H9 (cell line): Measurements from ENCODE around the gene ATG7. TPM values are rescaled to one million over a fixed set of nuclear protein-coding genes. Genes with fewer than 3 reads are reported as not detected.
A peak's percentile ranks its signal among the peaks of the same experiment; 100 is the strongest.

ENCODE experiments used
- DNase-seq: peaks from one replicate; pipeline ENCODE4 v3.0.0-alpha.2; 2017
- H2AFZ ChIP-seq: one replicate; pipeline ENCODE4 v1.6.1; 2013; ENCODE audit warnings: mild to moderate bottlenecking, low read length, control low read depth, moderate library complexity
- H2AK5ac ChIP-seq: 2 replicates; pipeline ENCODE4 v1.6.1; 2013; ENCODE audit warnings: low read length, control low read depth, mixed read lengths; ENCODE audit not compliant: insufficient read length
- H2BK120ac ChIP-seq: one replicate; pipeline ENCODE4 v1.6.1; 2013; ENCODE audit warnings: low read depth, mild to moderate bottlenecking, low read length, control low read depth, inconsistent platforms; ENCODE audit not compliant: poor library complexity, severe bottlenecking
- H2BK12ac ChIP-seq: 2 replicates; pipeline ENCODE4 v1.6.1; 2013; ENCODE audit warnings: low read length, control low read depth, mixed read lengths, low read depth; ENCODE audit not compliant: insufficient read length
- H2BK15ac ChIP-seq: 2 replicates; pipeline ENCODE4 v1.6.1; 2013; ENCODE audit warnings: low read depth, low read length, control low read depth
- H2BK20ac ChIP-seq: one replicate; pipeline ENCODE4 v1.6.1; 2013; ENCODE audit warnings: low read depth, mild to moderate bottlenecking, low read length, control low read depth, inconsistent platforms; ENCODE audit not compliant: poor library complexity, severe bottlenecking
- H2BK5ac ChIP-seq: 2 replicates; pipeline ENCODE4 v1.6.1; 2013; ENCODE audit warnings: low read length, control low read depth, mixed read lengths; ENCODE audit not compliant: insufficient read length
- H3K14ac ChIP-seq: 2 replicates; pipeline ENCODE4 v1.6.1; 2013; ENCODE audit warnings: low read length, control low read depth; ENCODE audit not compliant: insufficient read depth
- H3K18ac ChIP-seq: 2 replicates; pipeline ENCODE4 v1.6.1; 2013; ENCODE audit warnings: low read depth, mild to moderate bottlenecking, mixed read lengths, low read length, control low read depth; ENCODE audit not compliant: insufficient read length
- H3K23ac ChIP-seq: 2 replicates; pipeline ENCODE4 v1.6.1; 2013; ENCODE audit warnings: low read length, control low read depth, mixed read lengths, low read depth; ENCODE audit not compliant: insufficient read length
- H3K23me2 ChIP-seq: 2 replicates; pipeline ENCODE4 v1.6.1; 2013; ENCODE audit warnings: low read depth, mild to moderate bottlenecking, mixed read lengths, low read length, control low read depth; ENCODE audit not compliant: insufficient read length, poor library complexity, severe bottlenecking
- H3K27ac ChIP-seq: 2 replicates; pipeline ENCODE4 v1.5.1; 2013; ENCODE audit warnings: low read length, control low read depth, mixed read lengths, low read depth; ENCODE audit not compliant: insufficient read length
- H3K27me3 ChIP-seq: 2 replicates; pipeline ENCODE4 v1.6.1; 2013; ENCODE audit warnings: low read length, control low read depth, inconsistent platforms; ENCODE audit not compliant: insufficient read depth
- H3K4ac ChIP-seq: 2 replicates; pipeline ENCODE4 v1.6.1; 2013; ENCODE audit warnings: low read depth, mild to moderate bottlenecking, control low read depth, inconsistent platforms, low read length, moderate library complexity
- H3K4me1 ChIP-seq: 2 replicates; pipeline ENCODE4 v1.6.1; 2013; ENCODE audit warnings: low read length, control low read depth, inconsistent platforms; ENCODE audit not compliant: insufficient read depth
- H3K4me2 ChIP-seq: 2 replicates; pipeline ENCODE4 v1.6.1; 2013; ENCODE audit warnings: low read length, control low read depth, mixed read lengths; ENCODE audit not compliant: insufficient read length, insufficient read depth
- H3K56ac ChIP-seq: 2 replicates; pipeline ENCODE4 v1.6.1; 2013; ENCODE audit warnings: low read depth, mild to moderate bottlenecking, mixed read lengths, low read length, control low read depth; ENCODE audit not compliant: insufficient read length
- H3K79me1 ChIP-seq: 2 replicates; pipeline ENCODE4 v1.6.1; 2013; ENCODE audit warnings: low read depth, mild to moderate bottlenecking, moderate library complexity, low read length, control low read depth, inconsistent platforms; ENCODE audit not compliant: insufficient read depth, poor library complexity, severe bottlenecking
- H3K79me2 ChIP-seq: 2 replicates; pipeline ENCODE4 v1.6.1; 2013; ENCODE audit warnings: low read length, control low read depth, inconsistent platforms; ENCODE audit not compliant: insufficient read depth
- H3K9ac ChIP-seq: 2 replicates; pipeline ENCODE4 v1.6.1; 2013; ENCODE audit warnings: low read length, control low read depth, mixed read lengths; ENCODE audit not compliant: insufficient read length; ENCODE audit errors: extremely low read depth
- H3K9me3 ChIP-seq: one replicate; pipeline ENCODE4 v1.6.1; 2013; ENCODE audit warnings: low read depth, low read length, inconsistent platforms; ENCODE audit not compliant: control insufficient read depth
- H3T11ph ChIP-seq: one replicate; pipeline ENCODE4 v1.6.1; 2013; ENCODE audit warnings: mild to moderate bottlenecking, low read length, control low read depth, inconsistent platforms
- H4K20me1 ChIP-seq: one replicate; pipeline ENCODE4 v1.6.1; 2013; ENCODE audit not compliant: control insufficient read depth, insufficient read length, insufficient read depth
- H4K5ac ChIP-seq: 2 replicates; pipeline ENCODE4 v1.6.1; 2013; ENCODE audit warnings: low read depth, mild to moderate bottlenecking, mixed read lengths, low read length, control low read depth; ENCODE audit not compliant: insufficient read length
- H4K8ac ChIP-seq: replicated peaks from 2 replicates; pipeline ENCODE4 v1.6.1; 2013; ENCODE audit warnings: low read length, control low read depth, mixed read lengths, low read depth; ENCODE audit not compliant: insufficient read length
- H4K91ac ChIP-seq: 2 replicates; pipeline ENCODE4 v1.6.1; 2013; ENCODE audit warnings: low read depth, mild to moderate bottlenecking, moderate library complexity, mixed read lengths, low read length, control low read depth; ENCODE audit not compliant: insufficient read length
- H3K27ac Mint-ChIP-seq, 3 experiments: 2 replicates in 2 of 3; 3 replicates in 1 of 3; pipeline ENCODE4 v1.8.0; 2020 to 2021; ENCODE audit warnings: mixed read lengths in 3 of 3, mild to moderate bottlenecking in 1 of 3, moderate library complexity in 1 of 3
- H3K27me3 Mint-ChIP-seq: 2 replicates; pipeline ENCODE4 v1.8.0; 2021; ENCODE audit warnings: low read depth, mild to moderate bottlenecking, moderate library complexity, mixed read lengths
- H3K36me3 Mint-ChIP-seq, 3 experiments: 2 replicates in 2 of 3; 3 replicates in 1 of 3; pipeline ENCODE4 v1.8.0; 2020 to 2021; ENCODE audit warnings: low read depth in 3 of 3, mixed read lengths in 3 of 3; ENCODE audit not compliant: insufficient read depth in 1 of 3
- H3K4me1 Mint-ChIP-seq, 2 experiments: 2 replicates each; pipeline ENCODE4 v1.8.0; 2020; ENCODE audit warnings: mixed read lengths in 2 of 2
- H3K4me3 Mint-ChIP-seq, 2 experiments: 2 replicates in 1 of 2; 3 replicates in 1 of 2; pipeline ENCODE4 v1.8.0; 2020 to 2021; ENCODE audit warnings: mild to moderate bottlenecking in 2 of 2, mixed read lengths in 2 of 2, moderate library complexity in 1 of 2
- H3K9me3 Mint-ChIP-seq, 2 experiments: 2 replicates in 1 of 2; 3 replicates in 1 of 2; pipeline ENCODE4 v1.8.0; 2020; ENCODE audit warnings: mild to moderate bottlenecking in 2 of 2, mixed read lengths in 2 of 2, moderate library complexity in 1 of 2
- CTCF ChIP-seq: fragments of 200-600 bp; sonication (generic); conservative IDR thresholded peaks from 3 replicates; pipeline ENCODE4 v1.8.0; 2021; ENCODE audit warnings: antibody characterized with exemption, mild to moderate bottlenecking
- WGBS: extraction: QIAGEN DNeasy Blood & Tissue Kit; methylation state at CpG from one replicate; pipeline ENCODE4 v1.1.7; 2013; ENCODE audit warnings: missing lambda C conversion rate, low lambda C conversion rate, mixed read lengths; ENCODE audit not compliant: insufficient read length; ENCODE audit errors: extremely low coverage; 5-methylcytosine and 5-hydroxymethylcytosine counted together
- total RNA-seq: library from RNA; stranded (reverse); gene quantifications from 2 replicates; pipeline ENCODE4 v1.2.1, GENCODE V29; 2021

Gene ATG7
- total RNA-seq, 1 experiment from 2014 or later: 17.9 TPM

- no CpG with 5 or more reads among the region's 4 CpGs for WGBS
- Histone ChIP-seq H4K5ac (no peak overlapping the region), H3K79me2 (no peaks in the 10 kb centered on the region), H2BK5ac (no peak overlapping the region), H4K8ac (no peak overlapping the region), H2AFZ (no peak overlapping the region), H3K18ac (no peak overlapping the region), H3K79me1 (no peaks in the 10 kb centered on the region), H4K91ac (no peak overlapping the region), H3K4me1 (no peaks in the 10 kb centered on the region), H3K56ac (no peak overlapping the region), H2BK12ac (no peak overlapping the region), H3K14ac (no peak overlapping the region), H3K23ac (no peak overlapping the region), H4K20me1 (no peaks in the 10 kb centered on the region), H2BK120ac (no peak overlapping the region), H3T11ph (no peak overlapping the region), H3K4ac (no peak overlapping the region), H3K4me2 (no peak overlapping the region), H2BK15ac (no peak overlapping the region), H3K9ac (no peak overlapping the region), H3K27ac (no peak overlapping the region), H3K9me3 (no peaks in the 10 kb centered on the region), H3K27me3 (no peaks in the 10 kb centered on the region), H3K23me2 (no peaks in the 10 kb centered on the region), H2BK20ac (no peak overlapping the region), H2AK5ac (no peak overlapping the region)
- DNase-seq: no peak
- Mint-ChIP-seq H3K9me3 (no peaks in the 10 kb centered on the region), H3K4me1 (peaks cover 6 to 14% of the 10 kb centered on the region in 2 experiments), H3K27ac (0 out of 7 replicates have a peak overlapping the region, but pooled peaks of 1 of the 3 experiments have one; percentile 78), H3K4me3 (no peak overlapping the region), H3K36me3 (no peaks in the 10 kb centered on the region), H3K27me3 (no peaks in the 10 kb centered on the region)
- TF ChIP-seq CTCF: no peak
Observed at GRCh38 chr3:11385891-11386290, 113.7 kb downstream of the ATG7 start.
